NCI-H2227 (cell line): ENCODE results near the gene ESPN.
"Not testable (repeated sequence)": the region's sequence is repeated elsewhere in the genome, so short reads cannot be mapped to it uniquely, and the experiment has no call there.

Experiments
- DNase-seq: peaks from one replicate; lab custom pipeline; 2025; ENCODE audit not compliant: unreplicated experiment; lab: John Stamatoyannopoulos, UW

The ESPN gene

DNA sequence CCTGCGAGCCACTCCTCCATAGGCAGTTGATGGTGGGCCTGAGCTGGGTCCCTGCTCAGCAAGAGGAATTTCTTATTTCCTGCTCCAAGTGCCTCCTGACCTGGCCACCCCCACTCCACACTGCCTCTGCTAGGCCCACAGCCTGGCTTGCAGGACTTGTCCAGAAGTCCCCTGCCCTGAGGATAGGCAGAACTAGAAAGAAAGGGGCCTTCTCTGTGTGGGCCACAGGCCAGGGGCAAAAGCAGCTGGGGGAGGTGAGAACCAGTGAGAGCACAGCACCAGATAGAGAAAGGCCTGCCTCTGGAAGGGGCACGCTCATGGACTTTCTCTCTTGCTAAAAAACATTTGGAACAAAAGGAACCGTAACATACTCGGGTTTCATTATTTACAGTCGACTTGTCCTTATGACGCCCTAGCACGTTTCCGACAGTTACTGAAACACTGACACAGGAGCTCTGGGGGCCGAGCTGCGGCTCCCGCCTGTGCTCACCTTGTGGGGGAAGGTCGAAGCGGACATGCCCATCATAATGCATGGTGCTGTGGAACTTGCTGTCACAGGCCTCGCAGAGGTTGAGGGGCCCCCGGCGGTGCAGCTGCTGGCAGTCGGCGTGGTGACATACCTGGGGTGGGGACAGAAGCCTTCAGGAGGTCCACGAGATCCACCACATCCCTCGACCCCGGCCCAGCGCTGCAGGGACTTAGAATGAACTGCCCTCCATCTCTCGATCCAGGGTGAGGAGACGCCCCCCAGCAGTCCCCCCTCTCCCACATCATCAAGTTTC lies 52.7 kb downstream of the ESPN start:
- DNase-seq = no peak

GRCh38 chr1:6481820-6482219 lies 57.2 kb downstream of the ESPN start:
- DNase-seq = no peak

DNA sequence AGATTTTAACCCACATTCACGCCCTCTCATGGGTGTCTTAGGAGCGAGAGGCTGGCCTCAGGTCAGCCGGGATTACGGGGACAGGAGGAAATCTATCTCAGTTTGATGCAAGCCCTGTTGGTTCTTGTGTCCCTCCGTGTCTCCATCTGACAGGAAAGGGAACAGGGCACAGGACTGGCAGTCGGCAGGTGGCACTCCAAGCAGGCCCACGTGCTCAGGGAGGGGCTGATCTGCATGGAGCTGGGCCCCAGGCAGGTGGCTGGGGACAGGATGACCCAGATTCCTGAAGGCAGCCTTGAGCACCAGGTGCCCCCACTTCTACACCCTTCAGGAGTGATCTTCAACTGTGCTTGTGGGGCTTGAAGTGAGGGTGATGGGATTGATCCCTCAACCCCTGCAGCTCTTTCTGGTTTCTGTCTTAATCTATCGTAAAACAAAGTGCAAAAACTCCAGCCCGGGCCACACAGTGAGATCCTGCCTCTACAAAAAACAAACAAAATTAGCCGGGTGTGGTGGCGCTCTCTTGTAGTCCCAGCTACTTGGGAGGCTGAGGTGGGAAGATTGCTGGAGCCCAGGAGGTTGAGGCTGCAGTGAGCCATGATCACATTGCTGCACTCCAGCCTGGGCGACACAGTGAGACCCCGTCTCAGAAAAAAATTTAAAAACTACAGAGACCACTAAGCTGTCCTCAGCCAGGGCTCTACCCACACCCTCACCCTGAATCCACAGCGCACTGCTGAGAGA lies 58.6 kb downstream of the ESPN start:
- DNase-seq = no peak

- no peak for DNase-seq
These were observed 59.2 kb downstream of the ESPN start for GRCh38 chr1:6483761-6484117.

- no peak for DNase-seq
These were observed 60.2 kb downstream of the ESPN start for GRCh38 chr1:6484826-6485167.

- peak; percentile 27 for DNase-seq
These were observed 60.9 kb downstream of the ESPN start for GRCh38 chr1:6485168-6486101.

GRCh38 chr1:6486433-6487011 lies 61.9 kb downstream of the ESPN start:
- peak; percentile 92 for DNase-seq

- DNase-seq = no peak
These were observed 63.4 kb downstream of the ESPN start for GRCh38 chr1:6487804-6488484.

- DNase-seq = no peak
These were observed 64.2 kb downstream of the ESPN start for GRCh38 chr1:6488602-6489382.

GRCh38 chr1:6489383-6489765 lies 64.8 kb downstream of the ESPN start:
- no peak for DNase-seq

DNA sequence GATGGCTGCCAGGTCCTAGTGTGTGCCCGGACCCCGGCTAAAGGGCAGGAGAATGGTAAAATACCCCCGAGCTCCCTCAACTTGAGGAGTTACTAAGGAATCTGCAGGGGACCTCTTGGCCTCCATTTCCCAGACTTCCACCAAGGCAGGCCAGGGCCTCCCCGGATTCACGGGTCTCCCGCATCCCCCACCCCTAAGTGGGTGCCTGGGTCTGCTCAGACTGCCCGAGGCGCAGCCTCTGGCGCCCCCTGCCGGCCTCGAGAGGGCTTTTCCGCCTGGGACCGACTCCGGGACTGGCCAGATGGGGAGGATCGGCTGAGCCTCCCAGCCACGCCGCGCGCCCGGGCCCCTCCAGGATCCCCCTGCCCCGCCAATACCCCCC lies 65.2 kb downstream of the ESPN start:
- peak; percentile 86 for DNase-seq

GRCh38 chr1:6490181-6491080 lies 65.9 kb downstream of the ESPN start:
- DNase-seq = peak; percentile 79

DNA sequence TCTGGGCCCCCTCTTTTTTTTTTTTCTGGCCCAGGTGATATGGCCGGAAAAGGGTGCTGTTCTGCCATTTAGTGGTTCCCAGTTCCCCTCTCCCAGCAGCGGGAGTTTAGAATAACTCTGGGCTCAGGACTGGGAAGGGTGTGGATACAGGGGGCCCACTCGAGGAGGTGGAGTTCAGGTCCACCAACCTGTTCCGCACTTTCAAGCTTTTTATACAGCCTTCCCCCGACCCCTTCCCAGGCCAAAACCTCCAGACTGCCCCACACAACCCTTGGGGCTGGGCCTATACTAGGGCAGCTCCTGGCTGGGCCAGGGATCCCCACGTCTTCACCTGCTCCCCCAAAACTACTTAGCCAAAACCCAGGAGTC lies 66.5 kb downstream of the ESPN start:
- no peak for DNase-seq

DNA sequence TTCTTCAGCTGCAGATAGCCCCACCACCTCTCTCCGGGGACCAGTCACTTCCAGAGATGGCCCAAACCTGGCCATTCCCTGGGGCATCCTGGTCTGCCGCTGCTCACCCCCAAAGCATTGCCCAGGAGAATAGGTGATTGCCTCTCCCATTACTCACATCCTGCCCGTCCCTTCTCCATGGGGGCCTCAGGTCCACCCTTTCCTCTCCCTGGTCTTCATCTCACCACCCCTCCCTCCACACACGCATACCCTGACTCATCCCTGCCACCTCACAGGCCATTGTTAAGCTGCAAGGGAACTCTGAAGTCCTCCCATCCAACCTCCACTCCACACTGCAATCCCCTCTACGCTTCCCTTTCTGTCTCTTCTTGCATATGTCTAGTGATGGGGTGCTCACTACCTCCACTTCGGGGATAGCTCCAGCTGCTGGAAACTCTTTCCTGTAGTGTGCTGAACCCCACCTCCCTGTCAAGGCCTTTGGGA lies 66.9 kb downstream of the ESPN start, which contains the start of gene PLEKHG5:
Gene PLEKHG5, minus strand, starts transcription at position 188 of the 483 bp plus-strand sequence. CDS start 14,096 bp downstream, outside the sequence.
- no peak for DNase-seq

DNA sequence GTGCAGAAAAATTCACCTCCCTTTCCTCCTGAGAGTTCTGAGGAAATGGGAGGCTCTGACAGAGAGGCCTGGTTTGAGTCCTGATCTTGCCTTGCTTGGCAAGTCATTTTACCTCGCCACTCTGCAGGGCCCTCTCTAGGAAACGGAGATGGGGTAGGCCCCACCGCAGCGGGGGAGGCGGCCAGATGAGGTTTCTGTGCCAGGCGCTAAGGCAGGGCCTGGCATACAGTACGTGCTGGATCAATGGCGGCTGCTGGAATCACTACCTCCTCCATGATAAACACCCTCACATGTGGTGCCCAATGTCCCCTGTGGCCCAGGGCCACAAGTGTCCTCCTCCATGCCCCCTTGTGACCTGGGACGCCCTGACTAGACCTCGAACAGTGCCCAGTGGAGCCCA lies 67.4 kb downstream of the ESPN start:
- DNase-seq = no peak

- DNase-seq = not testable (repeated sequence)
These were observed 69.3 kb downstream of the ESPN start for GRCh38 chr1:6493834-6494223.

GRCh38 chr1:6494627-6495026 lies 70.1 kb downstream of the ESPN start:
- DNase-seq = no peak

DNA sequence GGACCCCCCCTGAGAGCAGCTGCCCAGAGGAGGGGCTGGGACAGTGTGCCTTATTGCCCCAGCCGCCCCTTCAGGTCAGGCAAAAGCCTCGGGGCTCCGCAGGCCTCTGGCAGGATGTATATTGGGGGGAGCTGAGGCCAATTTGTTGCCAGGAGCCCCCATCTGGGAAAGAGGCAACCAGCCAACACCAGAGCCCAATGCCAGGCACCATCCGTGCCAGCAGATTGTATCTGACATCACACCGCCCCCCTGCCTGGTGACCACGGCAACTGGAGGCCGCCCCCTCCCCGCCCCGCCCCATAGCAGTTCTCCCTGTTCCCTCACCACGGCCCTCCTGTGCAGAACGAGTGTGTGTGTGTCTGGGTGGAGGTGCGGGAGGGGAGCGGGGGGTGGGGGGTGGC lies 70.5 kb downstream of the ESPN start:
- no peak for DNase-seq
